Cardiac fibroblast (primary cell): ENCODE measurements around the gene SNX21.

ENCODE experiments used
- DNase-seq, 2 donors: peaks; one replicate each; pipeline versions ENCODE4 v3.0.0 to v3.0.0-alpha.2; 2010; ENCODE audit warnings: low read depth in 2 of 2
- H3K4me3 ChIP-seq, 2 donors: replicated peaks in 1 of 2; 1 replicate in 1 of 2; 2 replicates in 1 of 2; pipeline ENCODE4 v1.5.1; 2011; ENCODE audit warnings: low read depth in 2 of 2, low read length in 2 of 2, mild to moderate bottlenecking in 2 of 2, moderate library complexity in 1 of 2
- TF ChIP-seq, protein P1 (sequence below): IDR thresholded peaks from one replicate; pipeline ENCODE4 v1.5.1; 2011; ENCODE audit warnings: low read depth, mild to moderate bottlenecking, low read length, inconsistent platforms

The SNX21 gene

DNA sequence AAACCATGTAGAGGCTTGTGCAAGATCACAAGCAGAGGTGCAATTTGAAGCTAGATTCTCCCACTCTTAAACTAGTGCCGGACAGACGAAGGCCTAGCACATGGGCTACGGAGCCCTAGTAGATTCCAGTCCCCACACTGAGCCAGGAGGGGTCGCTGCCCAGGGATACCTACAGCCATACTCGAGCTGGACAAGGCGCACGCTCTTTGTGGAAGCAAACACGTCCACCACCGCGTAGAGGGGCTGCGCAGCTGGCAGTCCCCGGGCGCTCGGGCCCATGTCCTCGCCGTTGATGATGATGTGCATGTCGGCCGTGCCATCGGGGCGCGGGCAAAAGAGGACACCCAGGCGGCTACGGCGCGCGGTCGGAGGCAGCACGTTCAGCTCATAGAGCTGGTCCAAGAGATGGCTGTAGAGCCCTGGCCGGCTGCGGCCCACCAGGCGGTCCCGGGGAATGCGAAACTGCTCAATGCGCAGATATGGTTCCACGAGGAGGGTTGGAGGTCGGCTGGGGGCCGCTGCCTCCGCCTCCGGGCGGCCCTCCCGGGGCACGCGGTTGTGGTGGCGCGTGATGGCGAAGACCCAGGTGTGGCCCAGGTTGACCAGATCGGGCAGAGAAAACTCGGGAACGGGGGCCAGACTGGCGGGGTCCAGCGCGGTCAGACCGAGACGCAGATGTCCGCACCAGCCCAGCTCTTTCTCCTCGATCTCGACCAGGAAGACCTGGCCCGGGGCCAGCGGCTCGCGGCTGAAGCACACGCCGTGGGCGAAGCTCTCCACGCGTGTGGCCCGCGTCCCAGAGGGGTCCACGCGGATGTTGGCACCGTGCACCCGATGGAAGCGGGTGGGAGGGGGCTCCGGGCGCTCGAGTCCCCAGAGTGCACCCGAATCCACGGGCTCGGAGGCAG is 56.7 kb downstream of the SNX21 start:
- DNase-seq, result peak; percentile 76 to 87
- TF ChIP-seq, protein P1, sequence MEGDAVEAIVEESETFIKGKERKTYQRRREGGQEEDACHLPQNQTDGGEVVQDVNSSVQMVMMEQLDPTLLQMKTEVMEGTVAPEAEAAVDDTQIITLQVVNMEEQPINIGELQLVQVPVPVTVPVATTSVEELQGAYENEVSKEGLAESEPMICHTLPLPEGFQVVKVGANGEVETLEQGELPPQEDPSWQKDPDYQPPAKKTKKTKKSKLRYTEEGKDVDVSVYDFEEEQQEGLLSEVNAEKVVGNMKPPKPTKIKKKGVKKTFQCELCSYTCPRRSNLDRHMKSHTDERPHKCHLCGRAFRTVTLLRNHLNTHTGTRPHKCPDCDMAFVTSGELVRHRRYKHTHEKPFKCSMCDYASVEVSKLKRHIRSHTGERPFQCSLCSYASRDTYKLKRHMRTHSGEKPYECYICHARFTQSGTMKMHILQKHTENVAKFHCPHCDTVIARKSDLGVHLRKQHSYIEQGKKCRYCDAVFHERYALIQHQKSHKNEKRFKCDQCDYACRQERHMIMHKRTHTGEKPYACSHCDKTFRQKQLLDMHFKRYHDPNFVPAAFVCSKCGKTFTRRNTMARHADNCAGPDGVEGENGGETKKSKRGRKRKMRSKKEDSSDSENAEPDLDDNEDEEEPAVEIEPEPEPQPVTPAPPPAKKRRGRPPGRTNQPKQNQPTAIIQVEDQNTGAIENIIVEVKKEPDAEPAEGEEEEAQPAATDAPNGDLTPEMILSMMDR, result peak; percentile 66
- peak overlapping the region; percentile 79 to 92 for H3K4me3 ChIP-seq

DNA sequence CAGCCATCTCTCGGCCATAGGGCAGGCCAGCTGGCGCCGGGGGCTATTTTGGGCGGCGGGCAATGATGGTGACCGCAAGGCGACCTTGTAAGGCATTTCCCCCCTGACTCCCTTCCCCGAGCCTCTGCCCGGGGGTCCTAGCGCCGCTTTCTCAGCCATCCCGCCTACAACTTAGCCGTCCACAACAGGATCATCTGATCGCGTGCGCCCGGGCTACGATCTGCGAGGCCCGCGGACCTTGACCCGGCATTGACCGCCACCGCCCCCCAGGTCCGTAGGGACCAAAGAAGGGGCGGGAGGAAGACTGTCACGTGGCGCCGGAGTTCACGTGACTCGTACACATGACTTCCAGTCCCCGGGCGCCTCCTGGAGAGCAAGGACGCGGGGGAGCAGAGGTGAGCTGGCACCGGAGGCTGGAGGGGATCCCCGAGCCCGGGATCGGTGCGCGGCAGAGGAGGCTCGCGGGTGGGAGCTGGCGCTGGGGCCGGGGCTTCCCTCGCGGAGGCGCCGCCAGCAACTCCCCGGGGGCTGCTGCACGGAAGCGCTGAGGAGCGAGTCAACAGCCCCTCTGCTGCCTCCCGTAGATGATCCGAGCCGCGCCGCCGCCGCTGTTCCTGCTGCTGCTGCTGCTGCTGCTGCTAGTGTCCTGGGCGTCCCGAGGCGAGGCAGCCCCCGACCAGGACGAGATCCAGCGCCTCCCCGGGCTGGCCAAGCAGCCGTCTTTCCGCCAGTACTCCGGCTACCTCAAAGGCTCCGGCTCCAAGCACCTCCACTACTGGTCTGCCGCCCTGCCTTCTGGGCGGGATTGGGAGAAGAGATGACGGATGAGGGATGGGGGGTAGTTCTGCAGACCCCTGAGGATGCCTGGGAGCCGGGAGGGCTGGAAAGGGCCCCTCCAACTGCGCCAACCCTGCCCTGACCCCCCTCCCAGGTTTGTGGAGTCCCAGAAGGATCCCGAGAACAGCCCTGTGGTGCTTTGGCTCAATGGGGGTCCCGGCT is 57.7 kb downstream of the SNX21 start, which contains the start of the genes CTSA and NEURL2:
TSS of gene CTSA (plus strand) at position 351 of the 999 bp plus-strand sequence. CDS start at position 585, 234 bp downstream.
TSS of gene NEURL2 (minus strand) at position 224 of the 999 bp plus-strand sequence. CDS start at position 7, 217 bp downstream.
- TF ChIP-seq, protein P1, result no peak
- DNase-seq, result peak; percentile 95 to 96
- peak within 1 kb of the TSS; percentile 79 to 92 for H3K4me3 ChIP-seq

DNA sequence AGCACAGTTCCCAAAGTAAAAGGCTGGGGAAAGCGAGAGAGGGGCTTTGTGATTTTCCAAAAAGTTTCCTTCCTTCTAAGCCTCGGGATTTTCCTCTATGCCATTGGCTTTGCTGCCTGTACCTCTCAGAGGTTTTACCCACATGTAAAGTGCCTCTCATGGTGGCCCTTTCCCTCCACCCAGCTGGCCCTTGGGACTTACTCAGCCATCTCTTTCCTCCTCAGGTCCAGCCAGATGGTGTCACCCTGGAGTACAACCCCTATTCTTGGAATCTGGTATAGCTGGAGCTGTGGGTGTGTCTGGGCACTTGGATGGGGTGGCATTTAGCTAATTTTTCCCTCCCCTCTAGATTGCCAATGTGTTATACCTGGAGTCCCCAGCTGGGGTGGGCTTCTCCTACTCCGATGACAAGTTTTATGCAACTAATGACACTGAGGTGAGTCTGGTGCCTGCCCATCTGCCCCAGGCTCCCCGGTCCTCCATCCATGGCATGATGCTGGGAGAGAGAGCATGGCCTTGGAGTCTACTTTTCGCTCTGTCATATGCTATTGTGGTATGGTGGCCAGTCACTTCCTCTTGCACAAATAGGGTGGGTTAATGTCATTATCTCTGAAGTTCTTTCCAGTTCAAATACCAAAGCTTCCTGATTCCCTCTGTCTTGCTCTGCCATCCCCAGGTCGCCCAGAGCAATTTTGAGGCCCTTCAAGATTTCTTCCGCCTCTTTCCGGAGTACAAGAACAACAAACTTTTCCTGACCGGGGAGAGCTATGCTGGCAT is 58.6 kb downstream of the SNX21 start:
- H3K4me3 ChIP-seq, result peak overlapping the region; percentile 79 to 92
- peak; percentile 42 to 49 for DNase-seq
- TF ChIP-seq, protein P1, result peak; percentile 18
